GM04504 (cell line): ENCODE measurements around the gene COQ9.
"Not testable (repeated sequence)": the region's sequence is repeated elsewhere in the genome, so short reads cannot be mapped to it uniquely, and the experiment has no call there.

Source experiments
- DNase-seq: peaks from one replicate; pipeline ENCODE4 v3.0.0-alpha.2; 2012; ENCODE audit warnings: low read depth

COQ9 gene

GRCh38 chr16:57485916-57486857 lies 38.9 kb downstream of the COQ9 start, which contains the start of gene DOK4:
DOK4 (minus strand) TSS chr16:57486493; CDS start chr16:57479507, 6,986 bp downstream.
- DNase-seq = peak; percentile 33

DNA sequence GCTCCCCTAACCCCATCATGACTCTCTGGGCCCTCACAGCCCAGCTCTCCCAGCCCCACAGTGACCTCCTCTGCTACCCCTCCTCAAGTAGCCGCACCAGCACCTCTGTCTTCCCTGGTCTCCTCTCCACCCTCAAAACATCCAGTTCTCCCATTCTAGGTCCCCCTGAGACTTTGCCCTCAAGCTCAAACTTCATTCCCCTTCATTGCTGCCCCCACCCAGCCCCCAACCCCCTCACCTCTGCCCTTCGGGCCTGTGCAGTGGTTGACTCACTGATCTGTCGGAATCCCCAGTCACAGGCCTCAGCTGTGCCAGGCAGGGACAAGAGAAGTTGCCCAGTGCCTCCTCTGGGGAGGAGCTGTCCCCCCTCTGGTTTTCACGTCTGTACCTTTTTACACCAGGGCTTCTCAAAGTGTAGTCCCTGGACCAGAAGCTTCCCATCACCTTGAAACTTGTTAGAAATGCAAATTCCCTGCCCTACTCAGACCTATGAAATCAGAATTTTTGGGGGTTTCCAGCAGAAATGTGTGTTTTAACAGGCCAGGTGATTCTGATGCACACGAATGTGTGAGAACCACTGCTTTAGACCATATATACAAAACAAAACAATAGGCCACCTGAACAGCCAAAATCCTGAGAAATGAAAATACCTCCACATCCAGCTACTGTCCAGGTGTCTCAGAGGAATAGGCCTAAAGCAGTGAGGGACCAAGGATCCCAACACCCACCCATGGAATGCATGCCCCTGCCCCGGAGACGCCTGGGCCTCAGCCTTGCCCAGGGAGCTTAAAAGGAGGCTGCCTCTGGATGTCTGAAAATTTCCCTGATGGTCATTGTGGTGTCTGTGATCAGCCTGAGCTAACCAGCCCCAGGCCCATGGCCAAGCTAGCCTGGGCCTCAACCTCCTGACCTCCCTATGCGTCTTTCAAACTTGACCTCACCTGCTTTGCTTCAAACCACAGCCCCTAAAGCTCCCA lies 39.9 kb downstream of the COQ9 start:
- DNase-seq = no peak

- no peak for DNase-seq
Observed at GRCh38 chr16:57489229-57489628, 42.0 kb downstream of the COQ9 start.

DNA sequence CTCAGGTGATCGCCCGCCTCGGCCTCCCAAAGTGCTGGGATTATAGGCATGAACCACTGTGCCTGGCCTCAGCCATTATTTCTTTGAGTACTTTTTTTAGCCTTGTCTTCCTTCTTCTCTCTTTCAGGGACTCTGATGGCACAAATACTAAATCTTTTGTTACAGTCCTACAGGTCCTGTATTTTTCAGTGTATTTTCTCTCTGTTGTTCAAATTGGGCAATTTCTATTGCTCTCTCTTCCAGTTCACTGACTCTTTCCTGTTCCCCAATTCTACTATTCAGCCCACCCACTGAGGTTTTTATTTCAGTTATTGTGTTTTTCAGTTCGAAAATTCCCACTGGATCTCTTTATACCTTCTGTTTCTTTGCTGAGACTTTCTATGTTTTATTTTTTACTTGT lies 46.5 kb downstream of the COQ9 start:
- DNase-seq = no peak

DNA sequence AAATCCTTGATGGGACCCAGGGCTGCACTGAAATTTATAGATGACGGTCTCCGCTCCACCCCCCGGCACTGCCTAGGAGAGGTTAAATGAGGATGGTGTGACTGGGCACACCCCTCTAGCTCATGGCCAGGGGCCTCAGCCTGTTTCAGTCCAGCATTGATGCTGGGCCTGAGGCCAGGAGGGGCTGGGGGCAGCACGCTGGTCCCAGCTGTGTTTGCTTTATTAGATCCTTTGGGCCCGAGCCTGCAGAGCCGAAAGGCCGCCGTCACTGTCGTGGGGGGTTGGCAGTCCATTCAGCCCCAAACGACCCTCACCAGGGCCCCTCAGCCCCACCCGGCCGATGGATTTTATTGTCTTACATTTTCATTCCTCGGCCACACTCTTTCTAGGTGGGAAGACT lies 49.8 kb downstream of the COQ9 start:
- no peak for DNase-seq

GRCh38 chr16:57498031-57498430 lies 50.8 kb downstream of the COQ9 start:
- DNase-seq = no peak

- not testable (repeated sequence) for DNase-seq
Observed at GRCh38 chr16:57499941-57500340, 52.7 kb downstream of the COQ9 start.

DNA sequence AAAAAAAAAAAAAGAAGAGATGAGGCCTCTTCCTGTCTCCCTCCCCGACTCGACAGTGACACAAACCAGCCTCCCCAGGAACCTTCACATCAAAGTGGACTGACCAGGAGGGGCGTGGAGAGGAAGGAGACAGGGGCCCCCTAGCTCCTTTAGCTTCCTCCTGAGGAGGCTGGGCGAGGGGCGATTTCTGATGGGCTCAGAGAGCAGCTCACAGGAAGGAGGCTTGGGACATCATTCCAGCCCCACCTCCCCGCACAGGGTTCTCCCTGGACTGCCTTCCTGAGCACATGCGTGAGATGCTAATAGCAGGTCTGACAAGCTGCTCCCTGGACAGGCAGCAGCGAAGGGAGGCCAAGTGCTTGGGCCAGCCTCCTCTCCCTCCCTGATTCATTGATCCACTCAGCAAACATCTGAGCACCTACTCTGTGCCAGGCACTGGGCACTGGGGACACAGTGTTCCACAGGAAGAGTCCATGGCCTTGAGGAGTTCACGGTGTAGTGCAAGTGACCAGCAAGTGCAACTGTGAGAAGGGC lies 53.4 kb downstream of the COQ9 start:
- DNase-seq = no peak

GRCh38 chr16:57501492-57501891 lies 54.2 kb downstream of the COQ9 start:
- DNase-seq = no peak

DNA sequence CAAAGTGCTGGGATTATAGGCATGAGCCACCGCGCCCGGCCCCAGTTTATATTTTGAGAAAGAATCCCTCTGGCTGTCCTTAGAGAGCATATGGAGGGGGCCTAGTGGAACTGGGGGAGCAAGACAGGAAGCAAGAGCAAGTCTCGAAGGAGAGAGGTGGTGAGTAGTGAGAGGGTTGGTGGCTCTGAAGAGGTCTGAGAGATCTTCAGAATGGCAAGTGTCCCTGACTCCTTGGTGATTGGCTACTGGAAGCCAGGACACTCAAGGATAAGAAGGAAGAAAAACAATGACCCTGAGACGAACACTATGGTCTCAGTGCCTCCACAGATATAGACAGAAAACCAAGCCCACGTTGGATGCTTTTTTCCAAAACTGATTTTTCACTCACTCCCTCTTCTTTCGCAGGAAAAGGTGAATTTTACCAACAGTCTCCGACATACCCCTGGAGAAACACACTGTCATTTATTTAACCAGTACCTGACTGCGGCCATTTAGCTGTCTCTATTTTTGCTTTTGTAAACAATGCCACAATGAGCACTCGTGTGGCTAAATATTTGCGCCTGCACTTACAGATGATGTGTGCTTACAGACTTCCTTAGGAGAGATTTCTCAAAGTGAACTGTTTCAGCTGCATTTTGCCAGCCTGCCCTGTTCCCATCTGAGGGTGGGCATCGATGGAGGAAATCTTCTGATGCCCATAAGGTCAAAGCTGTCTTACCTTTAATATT lies 54.9 kb downstream of the COQ9 start:
- no peak for DNase-seq

- no peak for DNase-seq
Observed at GRCh38 chr16:57503366-57503765, 56.1 kb downstream of the COQ9 start.

- no peak for DNase-seq
Observed at GRCh38 chr16:57504001-57504400, 56.7 kb downstream of the COQ9 start.

DNA sequence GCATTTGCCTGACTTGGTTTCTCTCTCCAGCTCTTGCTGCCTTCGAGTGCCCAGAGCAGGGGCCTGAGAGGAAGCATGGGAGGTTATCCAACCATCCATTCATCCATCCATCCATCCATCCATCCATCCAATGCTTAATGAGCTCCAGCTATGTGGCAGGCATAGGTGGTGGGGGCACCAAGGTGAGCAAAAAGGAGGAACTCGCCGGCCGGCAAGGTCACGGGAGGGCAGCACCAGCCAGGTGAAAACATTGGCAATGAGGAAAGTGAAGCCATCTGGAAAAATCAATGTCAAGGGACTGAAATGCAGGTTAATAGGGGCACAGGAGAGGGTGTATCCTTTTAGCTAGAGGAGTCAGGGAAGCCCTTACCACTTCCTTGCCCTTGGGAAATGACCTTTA lies 57.2 kb downstream of the COQ9 start:
- no peak for DNase-seq

- DNase-seq = no peak
Observed at GRCh38 chr16:57505169-57505568, 57.9 kb downstream of the COQ9 start.

GRCh38 chr16:57507136-57508034 lies 60.1 kb downstream of the COQ9 start:
- DNase-seq = no peak

DNA sequence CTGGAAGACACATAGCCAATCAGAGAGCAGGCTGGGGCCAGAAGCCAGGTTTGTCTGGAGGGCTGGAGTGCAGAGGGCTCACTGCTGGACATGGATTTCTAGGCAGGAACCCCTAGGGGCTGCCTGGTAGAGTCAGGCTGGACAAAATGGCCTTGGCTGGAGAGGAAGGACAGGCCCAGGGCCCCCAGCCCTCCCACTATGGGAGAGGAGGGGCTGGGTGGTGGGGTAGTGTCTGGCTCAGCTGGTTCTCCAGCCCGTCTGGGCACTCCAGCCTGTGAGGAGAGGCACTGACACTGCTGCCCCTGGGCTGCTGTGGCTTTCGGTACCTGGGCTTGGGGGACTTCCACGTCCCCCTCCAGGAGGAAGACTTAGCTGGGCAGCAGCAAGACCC lies 60.8 kb downstream of the COQ9 start:
- no peak for DNase-seq

- DNase-seq = no peak
Observed at GRCh38 chr16:57509231-57509923, 62.1 kb downstream of the COQ9 start.

DNA sequence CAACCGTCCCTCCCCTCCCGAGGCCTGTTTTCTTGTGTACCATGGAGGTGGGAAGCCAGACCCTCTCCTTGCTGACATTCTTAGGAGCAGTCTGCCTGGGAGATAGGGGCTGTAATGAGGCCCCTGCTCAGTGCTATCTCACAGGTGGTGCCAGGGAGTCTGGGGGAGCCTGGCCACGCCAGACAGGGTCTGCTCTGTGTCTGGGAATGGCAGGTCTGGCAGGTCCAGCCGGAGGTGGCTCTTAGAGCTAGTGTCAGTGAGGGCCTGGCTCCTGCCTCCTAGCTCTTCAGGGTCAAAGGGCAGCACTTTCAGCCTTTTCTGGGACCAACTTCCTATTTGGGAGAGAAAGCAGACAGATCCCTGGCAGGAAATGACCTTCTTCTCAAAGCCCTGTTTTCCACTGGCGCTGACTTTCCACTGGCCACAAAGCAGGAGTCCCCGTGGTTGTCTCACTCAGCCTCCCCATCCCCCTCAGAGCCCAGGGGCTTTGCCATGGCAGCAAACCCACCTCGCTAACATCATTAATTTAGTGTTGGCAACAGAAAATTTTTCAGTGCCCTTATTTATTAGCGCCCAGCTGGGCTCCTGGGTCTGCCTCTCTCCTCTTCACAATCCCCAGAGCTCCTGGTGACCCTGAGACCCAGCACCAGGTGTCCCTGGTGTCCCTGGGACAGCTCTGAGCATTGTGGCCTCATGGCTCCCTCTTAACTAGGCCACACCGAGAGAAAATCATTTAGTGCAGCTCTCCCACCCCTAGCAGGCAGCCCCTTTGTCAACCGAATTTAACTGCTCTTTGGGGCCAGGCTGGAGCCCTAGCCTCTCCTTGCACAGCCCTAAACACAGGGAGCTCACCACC lies 63.0 kb downstream of the COQ9 start:
- DNase-seq = no peak
